Smooth muscle cell (in vitro differentiated cells): ENCODE data around the gene MTCH1. TPM values are rescaled to one million over a fixed set of nuclear protein-coding genes. Genes with fewer than 3 reads are reported as not detected.

Experiments
- DNase-seq: peaks from one replicate; lab custom pipeline; 2025; ENCODE audit not compliant: unreplicated experiment; lab: John Stamatoyannopoulos, UW
- H2AFZ ChIP-seq: fragments of 200-600 bp; sonication (generic); 2 replicates; pipeline ENCODE4 v1.6.0; 2016; ENCODE audit warnings: antibody characterized with exemption, low read depth, mild to moderate bottlenecking
- H3F3A ChIP-seq: fragments of 200-600 bp; sonication (generic); 2 replicates; pipeline ENCODE4 v1.6.0; 2017; ENCODE audit warnings: antibody characterized with exemption, low read depth
- H3K27ac ChIP-seq: fragments of 200-600 bp; sonication (generic); 2 replicates; pipeline ENCODE4 v1.5.1; 2016; ENCODE audit warnings: low read depth, mild to moderate bottlenecking
- H3K27me3 ChIP-seq: fragments of 200-600 bp; sonication (generic); 2 replicates; pipeline ENCODE4 v1.6.1; 2016; ENCODE audit warnings: low read depth, mild to moderate bottlenecking
- H3K36me3 ChIP-seq: fragments of 200-600 bp; sonication (generic); 2 replicates; pipeline ENCODE4 v1.5.1; 2016; ENCODE audit warnings: low read depth
- H3K4me1 ChIP-seq: fragments of 200-600 bp; sonication (generic); 2 replicates; pipeline ENCODE4 v1.5.1; 2016; ENCODE audit warnings: low read depth
- H3K4me2 ChIP-seq: fragments of 200-600 bp; sonication (generic); 2 replicates; pipeline ENCODE4 v1.6.0; 2016; ENCODE audit warnings: mild to moderate bottlenecking
- H3K4me3 ChIP-seq: fragments of 200-600 bp; sonication (generic); 2 replicates; pipeline ENCODE4 v1.5.1; 2016; ENCODE audit warnings: mild to moderate bottlenecking
- H3K79me2 ChIP-seq: fragments of 200-600 bp; sonication (generic); 2 replicates; pipeline ENCODE4 v1.6.0; 2016; ENCODE audit warnings: low read depth, mild to moderate bottlenecking
- H3K9ac ChIP-seq: fragments of 200-600 bp; sonication (generic); 2 replicates; pipeline ENCODE4 v1.6.0; 2016; ENCODE audit warnings: low read depth
- H3K9me3 ChIP-seq: fragments of 200-600 bp; sonication (generic); replicated peaks from 2 replicates; pipeline ENCODE4 v1.5.1; 2016; ENCODE audit warnings: low read depth
- H4K20me1 ChIP-seq: fragments of 200-600 bp; sonication (generic); 2 replicates; pipeline ENCODE4 v1.6.0; 2016; ENCODE audit warnings: low read depth
- CTCF ChIP-seq: fragments of 200-600 bp; sonication (generic); IDR thresholded peaks from 2 replicates; pipeline ENCODE4 v1.5.1; 2017; ENCODE audit warnings: borderline replicate concordance, mild to moderate bottlenecking, antibody characterized with exemption; ENCODE audit not compliant: insufficient read depth, poor library complexity, severe bottlenecking
- WGBS: methylation state at CpG from one replicate; pipeline ENCODE4 v1.1.7; 2016; ENCODE audit warnings: low lambda C conversion rate; 5-methylcytosine and 5-hydroxymethylcytosine counted together
- polyA plus RNA-seq: library from polyadenylated mRNA; unstranded; fragments of >200 nt; fragmentation: Nextera tagmentation; extraction: Ambion mirVana; gene quantifications from 2 replicates; pipeline ENCODE4 v1.2.1, GENCODE V29; 2016
- total RNA-seq: library from RNA; depleted of rRNA; stranded (reverse); fragments of >200 nt; gene quantifications from 2 replicates; pipeline ENCODE4 v1.2.3, GENCODE V29; 2014

MTCH1 gene
- total and polyA plus RNA-seq, 2 experiments from 2014 or later = 200 to 517 TPM

DNA sequence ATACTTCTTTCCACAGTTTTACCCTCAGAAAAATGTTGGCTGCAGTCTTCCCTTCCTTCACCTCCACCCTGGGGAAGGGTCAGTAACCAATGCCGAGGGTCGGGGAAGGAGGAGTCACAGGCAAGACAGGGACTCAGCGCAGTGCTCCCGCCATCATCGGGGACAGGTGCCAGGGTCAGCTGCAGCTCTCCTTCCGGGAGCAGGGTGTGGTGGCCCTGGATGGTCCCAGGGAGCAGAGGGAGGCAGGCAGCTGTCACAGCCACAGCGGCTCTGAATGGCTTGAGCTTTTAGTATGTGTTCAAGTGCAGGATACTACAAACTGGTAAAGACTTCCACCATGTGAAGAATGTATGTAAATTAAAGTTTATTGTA, 57.5 kb downstream of the MTCH1 start:
- H3K4me2 ChIP-seq = no peak overlapping the region
- no peak for TF ChIP-seq CTCF
- H3K27me3 ChIP-seq = no peaks in the 10 kb centered on the region
- no peaks in the 10 kb centered on the region for H3K9me3 ChIP-seq
- H3K9ac ChIP-seq = no peak overlapping the region
- 89% methylated on average over 7 of the region's 7 CpGs for WGBS
- no peak overlapping the region for H3K27ac ChIP-seq
- no peak overlapping the region for H2AFZ ChIP-seq
- H3K79me2 ChIP-seq = no peaks in the 10 kb centered on the region
- no peaks in the 10 kb centered on the region for H3K36me3 ChIP-seq
- no peaks in the 10 kb centered on the region for H4K20me1 ChIP-seq
- no peak for DNase-seq
- H3F3A ChIP-seq = peaks cover 4% of the 10 kb centered on the region
- H3K4me3 ChIP-seq = no peak overlapping the region
- H3K4me1 ChIP-seq = peaks cover 7% of the 10 kb centered on the region

DNA sequence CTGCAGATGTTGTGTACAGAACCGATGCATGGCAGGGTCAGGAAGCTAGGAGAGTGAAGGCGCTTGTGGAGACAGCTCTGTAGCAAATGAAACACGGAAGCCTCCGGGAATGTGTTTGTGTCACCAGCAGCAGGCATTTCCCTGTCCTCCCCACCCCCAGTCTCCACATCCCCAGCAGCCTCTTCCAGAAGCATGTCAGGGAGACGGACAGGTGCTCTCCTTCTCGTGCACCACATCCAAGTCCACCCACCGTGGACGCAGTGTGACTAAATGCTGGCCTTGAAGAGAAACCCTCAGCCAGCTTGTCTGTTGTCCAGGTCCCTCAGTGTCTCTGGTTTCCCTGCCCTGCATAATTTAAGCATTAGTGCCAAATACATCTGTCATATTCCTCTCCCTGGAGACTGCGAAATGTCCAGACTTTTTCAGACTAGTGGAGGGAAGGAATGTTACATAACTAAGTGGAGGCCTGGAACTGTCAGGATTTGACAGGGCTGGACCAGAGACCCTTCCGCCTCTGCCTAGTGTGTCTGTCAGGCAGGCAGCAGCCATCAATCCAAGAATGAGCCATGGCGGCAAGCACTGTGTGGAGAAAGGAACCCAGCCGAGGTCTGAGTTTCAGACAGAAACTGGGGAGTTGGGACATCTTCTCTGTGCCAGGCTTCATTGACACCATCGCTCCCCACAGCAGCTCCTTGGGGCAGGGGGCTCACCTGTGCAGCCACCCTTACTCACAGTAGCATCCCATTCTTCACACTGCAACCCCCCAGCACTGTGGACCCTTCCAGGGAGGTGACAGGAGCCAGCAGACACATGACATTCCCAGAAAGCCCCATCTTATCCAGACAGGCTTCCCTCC, 58.1 kb downstream of the MTCH1 start:
- H3K4me1 ChIP-seq = peaks cover 7% of the 10 kb centered on the region

GRCh38 chr6:36926708-36927513, 59.1 kb downstream of the MTCH1 start:
- no peaks in the 10 kb centered on the region for H3K27me3 ChIP-seq
- no peak for DNase-seq
- peak overlapping the region; percentile 58 for H3K4me2 ChIP-seq
- H3K79me2 ChIP-seq = no peaks in the 10 kb centered on the region
- H3K36me3 ChIP-seq = no peaks in the 10 kb centered on the region
- TF ChIP-seq CTCF = no peak
- WGBS = 91% methylated on average over 10 of the region's 10 CpGs
- H3K9ac ChIP-seq = no peak overlapping the region
- H3K4me3 ChIP-seq = no peak overlapping the region
- H3F3A ChIP-seq = peaks cover 5% of the 10 kb centered on the region
- H3K27ac ChIP-seq = peak overlapping the region; percentile 22
- H3K9me3 ChIP-seq = no peaks in the 10 kb centered on the region
- H2AFZ ChIP-seq = no peak overlapping the region
- H4K20me1 ChIP-seq = no peaks in the 10 kb centered on the region
- H3K4me1 ChIP-seq = peaks cover 7% of the 10 kb centered on the region

More for the DNA sequence above, 58.1 kb downstream of the MTCH1 start:
- no peak overlapping the region for H2AFZ ChIP-seq
- H3K79me2 ChIP-seq = no peaks in the 10 kb centered on the region
- H3K4me2 ChIP-seq = peak overlapping the region; percentile 58
- H3K4me3 ChIP-seq = no peak overlapping the region
- H3K27ac ChIP-seq = peak overlapping the region; percentile 22
- DNase-seq = no peak
- no peak for TF ChIP-seq CTCF
- 65% methylated on average over 13 of the region's 13 CpGs for WGBS
- peaks cover 5% of the 10 kb centered on the region for H3F3A ChIP-seq
- H4K20me1 ChIP-seq = no peaks in the 10 kb centered on the region
- no peak overlapping the region for H3K9ac ChIP-seq
- H3K9me3 ChIP-seq = no peaks in the 10 kb centered on the region
- H3K27me3 ChIP-seq = no peaks in the 10 kb centered on the region
- no peaks in the 10 kb centered on the region for H3K36me3 ChIP-seq
